ENCODE results near the gene MRGPRF. TPM values are rescaled to one million over a fixed set of nuclear protein-coding genes. Genes with fewer than 3 reads are reported as not detected.

The MRGPRF gene
- total RNA-seq, 3 donors from 2014 or later (not counting 1 experiment from before 2014, with no cell fraction given): not detected

- WGBS (ENCODE audit: insufficient coverage): 62% methylated on average over 9 of the region's 9 CpGs
- Mint-ChIP-seq H3K4me1 (peaks cover 0 to 12% of the 10 kb centered on the region in 2 donors), H3K27me3 (ENCODE audit: low read depth in 2 of 2) (peaks cover 21 to 23% of the 10 kb centered on the region in 2 donors), H3K36me3 (no peaks in the 10 kb centered on the region), H3K4me3 (no peak overlapping the region), H3K27ac (no peak overlapping the region), H3K9me3 (no peaks in the 10 kb centered on the region)
- Histone ChIP-seq H3K27me3 (ENCODE audit: control insufficient read depth, insufficient read depth, low read length) (peaks cover 26% of the 10 kb centered on the region), H3K4me3 (ENCODE audit: low read length) (no peak overlapping the region), H3K36me3 (ENCODE audit: control insufficient read depth, insufficient read depth, low read length) (no peaks in the 10 kb centered on the region), H3K9me3 (ENCODE audit: control insufficient read depth, insufficient read depth, low read length) (no peaks in the 10 kb centered on the region), H3K27ac (ENCODE audit: low read length) (no peak overlapping the region), H3K4me1 (ENCODE audit: control insufficient read depth, insufficient read depth, low read length) (peaks cover 18% of the 10 kb centered on the region)
- intact Hi-C loops (cut with micrococcal nuclease): no loop called here
- TF ChIP-seq, protein P1, sequence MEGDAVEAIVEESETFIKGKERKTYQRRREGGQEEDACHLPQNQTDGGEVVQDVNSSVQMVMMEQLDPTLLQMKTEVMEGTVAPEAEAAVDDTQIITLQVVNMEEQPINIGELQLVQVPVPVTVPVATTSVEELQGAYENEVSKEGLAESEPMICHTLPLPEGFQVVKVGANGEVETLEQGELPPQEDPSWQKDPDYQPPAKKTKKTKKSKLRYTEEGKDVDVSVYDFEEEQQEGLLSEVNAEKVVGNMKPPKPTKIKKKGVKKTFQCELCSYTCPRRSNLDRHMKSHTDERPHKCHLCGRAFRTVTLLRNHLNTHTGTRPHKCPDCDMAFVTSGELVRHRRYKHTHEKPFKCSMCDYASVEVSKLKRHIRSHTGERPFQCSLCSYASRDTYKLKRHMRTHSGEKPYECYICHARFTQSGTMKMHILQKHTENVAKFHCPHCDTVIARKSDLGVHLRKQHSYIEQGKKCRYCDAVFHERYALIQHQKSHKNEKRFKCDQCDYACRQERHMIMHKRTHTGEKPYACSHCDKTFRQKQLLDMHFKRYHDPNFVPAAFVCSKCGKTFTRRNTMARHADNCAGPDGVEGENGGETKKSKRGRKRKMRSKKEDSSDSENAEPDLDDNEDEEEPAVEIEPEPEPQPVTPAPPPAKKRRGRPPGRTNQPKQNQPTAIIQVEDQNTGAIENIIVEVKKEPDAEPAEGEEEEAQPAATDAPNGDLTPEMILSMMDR (IDR thresholded peaks at IDR 0.05): no peak
- ATAC-seq: no peak
- no peak for DNase-seq
These were observed 2.6 kb downstream of the MRGPRF start for GRCh38 chr11:69010361-69010891.

GRCh38 chr11:69009441-69010211 is 3.4 kb downstream of the MRGPRF start:
- Mint-ChIP-seq H3K27me3 (ENCODE audit: low read depth in 2 of 2) (peaks cover 26% of the 10 kb centered on the region in 2 donors), H3K4me1 (peaks cover 0 to 12% of the 10 kb centered on the region in 2 donors), H3K4me3 (no peak overlapping the region), H3K9me3 (no peaks in the 10 kb centered on the region), H3K36me3 (no peaks in the 10 kb centered on the region), H3K27ac (no peak overlapping the region)
- WGBS (ENCODE audit: insufficient coverage): 80% methylated on average over 16 of the region's 16 CpGs
- no peak for DNase-seq
- intact Hi-C loops (cut with micrococcal nuclease): loop anchor here (10.0 kb wide), 1 partner anchor 75 kb away; no protein-coding TSS in a partner anchor
- no peaks in the 10 kb centered on the region for H3K36me3 ChIP-seq (ENCODE audit: control insufficient read depth, insufficient read depth, low read length)
- H3K9me3 ChIP-seq (ENCODE audit: control insufficient read depth, insufficient read depth, low read length): no peaks in the 10 kb centered on the region
- H3K27me3 ChIP-seq (ENCODE audit: control insufficient read depth, insufficient read depth, low read length): peaks cover 26% of the 10 kb centered on the region
- peaks cover 18% of the 10 kb centered on the region for H3K4me1 ChIP-seq (ENCODE audit: control insufficient read depth, insufficient read depth, low read length)
- TF ChIP-seq, protein P1 (IDR thresholded peaks at IDR 0.05): no peak
- H3K27ac ChIP-seq (ENCODE audit: low read length): no peak overlapping the region
- no peak overlapping the region for H3K4me3 ChIP-seq (ENCODE audit: low read length)
- ATAC-seq: no peak

DNA sequence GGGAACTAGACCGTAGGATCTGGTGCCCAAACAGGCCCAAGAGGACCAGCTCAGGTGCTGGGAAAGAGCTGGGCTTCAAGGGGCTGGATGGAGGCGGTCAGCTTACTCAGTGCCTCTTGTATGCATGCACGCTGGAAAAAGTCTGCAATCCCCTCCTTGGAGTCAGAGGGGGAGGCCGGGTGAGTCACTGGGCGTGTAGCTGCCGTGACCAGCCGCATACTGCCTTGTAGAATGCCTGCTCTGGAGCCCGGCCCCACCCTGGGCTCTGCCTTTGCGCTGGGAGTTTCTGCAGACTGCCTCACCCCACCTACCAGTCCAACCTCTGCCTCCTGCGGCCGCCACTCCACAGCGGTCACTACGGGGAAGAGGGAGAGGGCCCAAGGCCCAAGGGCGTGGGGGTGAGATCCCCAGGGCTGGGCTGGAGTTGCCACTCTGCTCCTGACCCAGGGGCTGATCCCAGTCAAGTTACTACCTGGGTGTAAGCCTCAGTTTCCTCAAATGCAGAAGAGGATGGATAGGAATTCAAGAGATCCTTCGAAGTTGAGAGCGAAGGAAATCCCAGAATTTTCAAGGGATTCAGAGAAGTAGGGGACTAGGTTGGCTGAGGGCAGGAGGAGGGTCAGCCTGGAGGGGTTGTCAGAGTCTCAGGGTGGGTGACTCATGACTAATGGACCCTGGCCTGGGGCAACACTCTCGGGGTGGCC is 4.2 kb downstream of the MRGPRF start:
- Histone ChIP-seq H3K27me3 (ENCODE audit: control insufficient read depth, insufficient read depth, low read length) (peaks cover 26% of the 10 kb centered on the region), H3K4me1 (ENCODE audit: control insufficient read depth, insufficient read depth, low read length) (peaks cover 18% of the 10 kb centered on the region), H3K4me3 (ENCODE audit: low read length) (no peak overlapping the region), H3K9me3 (ENCODE audit: control insufficient read depth, insufficient read depth, low read length) (no peaks in the 10 kb centered on the region), H3K27ac (ENCODE audit: low read length) (no peak overlapping the region), H3K36me3 (ENCODE audit: control insufficient read depth, insufficient read depth, low read length) (no peaks in the 10 kb centered on the region)
- H3K4me1 Mint-ChIP-seq: peaks cover 0 to 12% of the 10 kb centered on the region in 2 donors
- no peaks in the 10 kb centered on the region for H3K9me3 Mint-ChIP-seq
- H3K36me3 Mint-ChIP-seq: no peaks in the 10 kb centered on the region
- no peak overlapping the region for H3K27ac Mint-ChIP-seq
- peaks cover 26% of the 10 kb centered on the region in 2 donors for H3K27me3 Mint-ChIP-seq (ENCODE audit: low read depth in 2 of 2)
- TF ChIP-seq, protein P1 (IDR thresholded peaks at IDR 0.05): no peak
- ATAC-seq (no peak), DNase-seq (no peak)
- 86% methylated on average over 17 of the region's 17 CpGs for WGBS (ENCODE audit: insufficient coverage)
- H3K4me3 Mint-ChIP-seq: no peak overlapping the region
- intact Hi-C loops (cut with micrococcal nuclease): loop anchor here (10.0 kb wide), 1 partner anchor 76 kb away; no protein-coding TSS in a partner anchor
